Posterior cingulate gyrus (tissue), 11 donors: ENCODE results near the gene RBM20.

Experiments
- DNase-seq, 10 donors: peaks; one replicate each; pipeline versions ENCODE4 v3.0.0 to v3.0.0-alpha.2; 2020 to 2021; ENCODE audit warnings: mixed read lengths in 3 of 10
- intact Hi-C: fragments of 100-400 bp; cut with DNase I; formaldehyde crosslinking; loops from one replicate; pipeline ENCODE4 v1.15.1; 2023

RBM20 gene

GRCh38 chr10:110840225-110840922 is 196.2 kb downstream of the RBM20 start:
- no peak for DNase-seq

GRCh38 chr10:110840923-110841428 is 196.8 kb downstream of the RBM20 start:
- DNase-seq, result no peak
- intact Hi-C loops, result no loop called here

More at GRCh38 chr10:110840225-110840922, 196.2 kb downstream of the RBM20 start:
- intact Hi-C loops, result no loop called here

DNA sequence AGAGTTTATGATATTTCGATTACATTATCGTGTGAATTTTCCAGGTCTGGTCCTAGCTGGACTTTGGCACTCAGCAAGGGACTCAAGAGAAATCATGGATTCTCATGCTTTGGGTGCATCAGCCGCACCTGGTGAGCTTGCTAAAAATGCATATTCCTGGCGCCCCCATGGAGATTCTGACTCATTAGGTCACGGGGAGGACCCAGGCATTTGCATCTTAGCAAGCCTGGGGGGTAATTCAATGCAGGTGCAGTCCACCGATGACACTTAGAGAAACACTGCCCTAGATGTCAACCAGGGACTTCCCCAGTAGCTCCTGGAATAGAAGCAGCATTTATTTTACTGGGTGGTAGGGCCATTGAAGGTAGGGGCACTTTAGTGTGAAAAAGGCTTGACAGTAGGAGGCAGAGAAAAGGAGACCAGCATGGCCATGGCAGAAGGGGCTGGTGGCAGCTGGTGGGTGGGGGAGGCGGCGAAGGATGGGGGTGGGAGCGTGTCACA is 197.7 kb downstream of the RBM20 start:
- intact Hi-C loops, result no loop called here
- DNase-seq, result no peak

DNA sequence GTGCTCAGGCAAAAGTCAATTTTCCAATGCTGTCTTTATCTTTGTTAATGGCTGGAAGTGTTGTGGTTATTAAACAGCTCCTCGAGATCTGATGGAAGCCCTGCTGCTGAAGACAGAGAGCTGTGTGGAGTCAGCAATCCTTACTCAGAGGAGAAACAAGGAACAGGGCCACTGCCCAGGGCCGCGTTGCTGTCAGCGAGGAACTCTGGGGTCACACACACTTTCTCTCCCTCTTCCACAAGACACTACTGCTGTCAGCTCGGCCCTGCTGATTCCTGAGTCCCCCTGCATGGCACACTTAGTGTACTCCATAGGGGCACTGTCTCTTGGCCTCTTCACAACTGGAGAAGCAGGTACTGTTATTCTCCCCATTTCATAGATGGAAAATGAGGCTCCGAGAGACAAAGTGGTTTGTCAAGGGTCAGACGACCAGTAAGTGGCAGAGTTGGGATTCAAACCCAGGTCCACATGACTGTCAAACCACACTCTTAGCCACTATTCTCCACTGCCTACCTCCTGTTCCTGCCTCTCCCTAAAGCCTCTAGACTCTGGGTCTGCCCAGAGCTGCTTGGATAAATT is 198.3 kb downstream of the RBM20 start:
- intact Hi-C loops, result no loop called here
- no peak for DNase-seq

- no peak for DNase-seq
- intact Hi-C loops, result no loop called here
Observed at GRCh38 chr10:110843031-110843430, 198.9 kb downstream of the RBM20 start.

- intact Hi-C loops, result no loop called here
- DNase-seq, result no peak
Observed at GRCh38 chr10:110843796-110844616, 199.9 kb downstream of the RBM20 start.

DNA sequence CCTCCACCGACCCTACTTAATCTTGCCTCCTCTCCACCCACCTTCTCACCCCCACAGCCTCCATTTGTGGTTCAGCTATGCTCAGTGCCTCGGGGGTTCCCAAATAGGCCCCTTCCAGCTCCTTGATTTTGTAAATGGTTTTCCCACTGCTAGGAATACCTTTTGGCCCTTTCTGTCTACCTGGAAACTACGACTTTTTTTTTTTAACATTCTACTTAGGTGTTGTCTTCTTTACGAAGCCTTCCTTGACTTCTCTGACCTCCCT is 200.4 kb downstream of the RBM20 start:
- no peak for DNase-seq
- intact Hi-C loops, result no loop called here

GRCh38 chr10:110845192-110845755 is 201.1 kb downstream of the RBM20 start:
- intact Hi-C loops, result no loop called here
- no peak for DNase-seq

DNA sequence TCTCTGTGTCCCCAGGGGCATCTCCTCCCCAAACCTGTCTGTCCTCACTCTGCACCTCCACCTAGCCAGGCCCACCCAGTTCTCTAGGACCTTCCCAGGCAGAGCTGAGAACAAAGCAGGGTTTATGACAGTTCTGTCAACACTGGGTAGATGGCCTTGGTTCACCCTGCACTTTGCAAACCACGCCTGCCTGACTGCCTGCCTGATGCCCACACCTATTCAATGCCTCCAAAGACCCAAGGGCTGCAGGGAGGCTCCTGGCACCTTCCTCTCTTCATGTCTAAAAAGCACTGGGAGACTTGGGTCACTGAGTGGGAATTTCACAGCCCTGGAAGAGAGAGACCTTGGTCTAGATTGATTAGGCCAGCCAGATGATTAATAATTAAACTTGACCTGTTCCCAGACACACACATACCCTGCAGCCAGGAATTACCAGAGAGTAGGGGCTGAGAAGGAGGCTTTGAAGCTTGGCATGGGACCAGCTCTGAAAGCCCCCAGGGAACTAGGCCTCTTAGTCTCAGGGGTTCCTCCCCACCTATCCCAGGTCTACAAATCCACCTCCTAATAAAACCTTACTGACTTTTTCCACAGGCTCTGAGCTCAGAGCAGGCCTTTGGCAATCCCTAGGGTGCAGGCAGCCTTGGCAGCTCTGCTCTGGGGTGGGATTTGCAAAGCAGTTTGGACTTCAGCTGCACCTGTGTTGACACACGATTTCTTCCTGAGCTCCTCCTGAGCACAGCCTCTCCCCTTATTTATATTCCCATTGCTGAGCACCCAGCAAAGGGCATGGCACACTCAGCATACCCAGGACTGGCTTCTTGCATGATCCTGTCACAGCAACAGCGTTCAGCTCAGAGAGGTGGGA is 201.9 kb downstream of the RBM20 start:
- DNase-seq, result no peak
- intact Hi-C loops, result no loop called here

DNA sequence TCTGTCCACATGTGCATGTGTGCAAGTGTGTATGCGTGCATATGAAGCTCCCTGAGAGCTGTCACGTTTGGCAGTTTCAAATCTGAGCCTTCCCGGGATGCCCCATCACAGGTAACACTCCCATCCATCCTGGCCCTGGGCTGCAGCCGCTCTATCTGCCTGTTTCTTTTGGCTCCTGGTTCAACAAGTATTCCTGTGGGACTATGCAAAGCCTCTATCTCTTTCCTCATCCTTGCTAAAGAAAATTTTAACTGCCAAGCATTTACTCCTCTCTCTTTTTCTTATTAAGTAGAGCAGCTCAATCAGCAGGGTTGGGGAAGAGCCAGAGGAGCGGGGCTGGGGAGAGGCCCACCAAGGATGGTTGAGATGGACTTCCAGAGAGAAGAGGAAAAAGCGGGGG is 203.2 kb downstream of the RBM20 start:
- intact Hi-C loops, result no loop called here
- peak in 1 of 10 donors; percentile 64 for DNase-seq

- DNase-seq, result no peak
- intact Hi-C loops, result no loop called here
Observed at GRCh38 chr10:110848106-110848505, 204.0 kb downstream of the RBM20 start.

DNA sequence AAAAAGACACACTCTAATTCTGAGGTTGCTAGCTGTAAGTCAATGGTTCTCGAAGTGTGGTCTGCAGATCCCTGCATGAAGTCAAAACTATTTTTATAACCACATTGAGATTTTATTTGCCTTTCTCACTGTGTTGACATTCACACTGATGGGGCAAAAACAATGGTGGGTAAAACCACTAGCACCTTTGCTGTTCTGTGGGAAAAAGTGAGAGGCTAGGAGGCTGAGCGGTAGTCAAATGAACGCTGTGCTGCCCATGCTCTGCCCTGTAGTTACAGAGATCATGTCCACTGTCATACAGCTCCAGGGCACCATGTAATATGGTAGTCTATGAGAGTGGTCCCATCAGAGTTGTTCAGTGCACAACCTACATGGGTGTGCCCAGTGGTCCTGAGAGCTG is 206.0 kb downstream of the RBM20 start:
- intact Hi-C loops, result no loop called here
- no peak for DNase-seq

DNA sequence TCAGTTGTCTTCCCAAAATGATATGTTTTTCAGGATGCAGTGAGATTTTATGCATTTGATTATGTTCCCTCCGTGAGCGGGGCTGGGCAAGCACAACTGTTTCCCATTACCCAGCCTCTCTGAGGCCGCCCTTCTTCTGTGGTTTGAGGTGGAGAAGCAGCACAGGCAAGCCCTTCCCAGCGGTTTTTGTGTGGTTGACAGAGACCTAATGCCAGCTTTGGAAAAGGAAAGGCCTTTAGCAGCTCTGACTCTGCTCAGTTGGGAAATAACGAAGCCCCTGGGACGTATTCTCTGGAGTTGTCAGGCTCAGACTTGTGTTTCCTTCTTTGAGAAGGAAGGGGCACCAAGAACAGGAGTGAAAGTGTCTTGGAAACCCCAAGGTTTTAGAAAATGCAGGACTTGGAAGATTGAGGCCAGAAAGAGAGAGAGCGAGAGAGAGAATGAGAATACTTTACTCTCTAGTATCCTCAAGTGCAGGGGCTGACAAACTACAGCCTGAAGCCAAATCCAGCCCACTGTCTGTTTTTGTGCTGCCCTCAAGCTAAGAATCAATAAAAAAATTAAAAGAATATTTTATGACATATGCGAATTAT is 207.0 kb downstream of the RBM20 start:
- intact Hi-C loops, result no loop called here
- DNase-seq, result peak in 1 of 10 donors; percentile 36

GRCh38 chr10:110852255-110852896 is 208.2 kb downstream of the RBM20 start:
- DNase-seq, result no peak
- intact Hi-C loops, result no loop called here

GRCh38 chr10:110852947-110853346 is 208.8 kb downstream of the RBM20 start:
- intact Hi-C loops, result no loop called here

GRCh38 chr10:110853921-110854605 is 209.9 kb downstream of the RBM20 start:
- DNase-seq, result no peak
- intact Hi-C loops, result no loop called here

More at GRCh38 chr10:110852947-110853346, 208.8 kb downstream of the RBM20 start:
- DNase-seq, result no peak

DNA sequence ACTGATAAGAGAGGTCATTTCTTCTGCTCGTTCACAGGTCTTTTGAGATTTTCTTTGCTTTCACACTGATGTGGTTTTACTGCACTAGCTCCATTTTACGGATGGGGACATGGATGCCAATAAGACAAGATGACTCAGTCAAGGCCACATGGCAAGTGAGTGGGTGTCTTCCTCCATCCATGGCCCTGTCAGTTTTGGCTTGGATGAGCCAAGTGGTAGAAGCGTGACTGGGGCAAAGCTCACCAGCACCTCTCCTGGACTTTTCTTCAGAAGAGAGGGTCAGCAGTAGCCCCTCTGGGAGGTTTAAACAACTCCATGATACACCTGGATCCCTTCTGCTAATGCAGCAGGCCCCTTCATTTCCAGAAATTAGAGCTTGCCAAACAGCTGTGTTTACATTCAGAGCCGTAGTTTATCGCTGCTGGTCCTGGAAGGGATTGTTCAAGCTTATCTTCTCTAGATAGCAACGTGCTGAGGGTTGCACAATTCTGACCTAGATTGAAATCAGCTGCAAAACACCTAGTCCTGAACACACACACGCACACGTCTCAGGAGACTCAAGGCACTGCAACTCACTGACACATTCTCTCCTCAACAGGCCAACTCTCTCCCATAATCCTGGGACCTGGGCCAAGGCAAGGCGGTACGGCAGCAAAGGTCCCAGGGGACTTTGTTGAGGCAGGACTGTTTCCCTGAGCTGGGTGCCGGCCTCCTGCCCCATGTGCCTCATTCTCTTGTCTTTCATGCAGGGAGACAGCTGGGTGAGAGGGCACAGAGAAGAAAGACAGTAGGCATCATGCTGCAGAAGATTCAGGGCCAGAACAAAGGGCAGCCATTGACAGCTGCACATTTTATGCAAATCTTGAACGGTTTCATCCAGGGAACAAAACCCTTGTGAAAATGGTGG is 213.4 kb downstream of the RBM20 start:
- intact Hi-C loops, result no loop called here
- peak in 3 of 10 donors; percentile 37 to 88 (median 56) for DNase-seq
